Esophagus squamous epithelium (tissue), 5 donors: ENCODE measurements around the gene RBP3. TPM values are rescaled to one million over a fixed set of nuclear protein-coding genes. Genes with fewer than 3 reads are reported as not detected.

ENCODE experiments used
- DNase-seq: peaks from one replicate; lab custom pipeline; 2025; lab: John Stamatoyannopoulos, UW
- H3K27ac ChIP-seq, 4 donors: fragments of 200-600 bp; sonication (generic); one replicate each; pipeline ENCODE4 v1.5.1; 2016 to 2019; ENCODE audit warnings: mild to moderate bottlenecking in 1 of 4
- H3K27me3 ChIP-seq, 4 donors: fragments of 200-600 bp; sonication (generic); 1 replicate in 3 of 4; 2 replicates in 1 of 4; pipeline versions ENCODE4 v1.5.1 to v1.6.0; 2017 to 2021; ENCODE audit warnings: antibody characterized with exemption in 1 of 4
- H3K36me3 ChIP-seq, 3 donors: fragments of 200-600 bp; sonication (generic); one replicate each; pipeline ENCODE4 v1.5.1; 2016 to 2019
- H3K4me1 ChIP-seq, 3 donors: fragments of 200-600 bp; sonication (generic); one replicate each; pipeline ENCODE4 v1.5.1; 2017 to 2019
- H3K4me3 ChIP-seq, 4 donors: fragments of 200-600 bp; sonication (generic); 1 replicate in 3 of 4; 2 replicates in 1 of 4; pipeline ENCODE4 v1.5.1; 2016 to 2019; ENCODE audit warnings: mild to moderate bottlenecking in 2 of 4, moderate library complexity in 1 of 4
- H3K9me3 ChIP-seq, 3 donors: fragments of 200-600 bp; sonication (generic); one replicate each; pipeline ENCODE4 v1.5.1; 2016 to 2019
- POLR2A ChIP-seq, 4 donors: fragments of 450-650 bp; IDR thresholded peaks; one replicate each; pipeline ENCODE4 v1.6.1; 2017; ENCODE audit warnings: antibody characterized with exemption in 4 of 4, mild to moderate bottlenecking in 4 of 4, moderate library complexity in 3 of 4
- WGBS, 2 donors: methylation state at CpG; one replicate each; pipeline ENCODE4 v1.1.5; 2018; 5-methylcytosine and 5-hydroxymethylcytosine counted together
- intact Hi-C: fragments of 100-400 bp; cut with DNase I; formaldehyde crosslinking; loops from one replicate; pipeline ENCODE4 v1.15.0; 2022
- total RNA-seq, 4 donors: library from RNA; depleted of rRNA; stranded (reverse); fragments of >200 nt; gene quantifications; one replicate each; pipeline ENCODE4 v1.1.0, GENCODE V29; 2016
- TF ChIP-seq, protein P1 (sequence below), 6 experiments: fragments of 450-650 bp in 4 of 6; fragments of 200-600 bp in 2 of 6; sonication (generic) in 2 of 6; IDR thresholded peaks; one replicate each; pipeline ENCODE4 v1.5.1; 2016 to 2019; ENCODE audit warnings: antibody characterized with exemption in 6 of 6, mild to moderate bottlenecking in 4 of 6, moderate library complexity in 4 of 6
- donor health status: DM: yes; HTN: yes; CAD: no.

The RBP3 gene
- total RNA-seq, 4 donors from 2014 or later = not detected

DNA sequence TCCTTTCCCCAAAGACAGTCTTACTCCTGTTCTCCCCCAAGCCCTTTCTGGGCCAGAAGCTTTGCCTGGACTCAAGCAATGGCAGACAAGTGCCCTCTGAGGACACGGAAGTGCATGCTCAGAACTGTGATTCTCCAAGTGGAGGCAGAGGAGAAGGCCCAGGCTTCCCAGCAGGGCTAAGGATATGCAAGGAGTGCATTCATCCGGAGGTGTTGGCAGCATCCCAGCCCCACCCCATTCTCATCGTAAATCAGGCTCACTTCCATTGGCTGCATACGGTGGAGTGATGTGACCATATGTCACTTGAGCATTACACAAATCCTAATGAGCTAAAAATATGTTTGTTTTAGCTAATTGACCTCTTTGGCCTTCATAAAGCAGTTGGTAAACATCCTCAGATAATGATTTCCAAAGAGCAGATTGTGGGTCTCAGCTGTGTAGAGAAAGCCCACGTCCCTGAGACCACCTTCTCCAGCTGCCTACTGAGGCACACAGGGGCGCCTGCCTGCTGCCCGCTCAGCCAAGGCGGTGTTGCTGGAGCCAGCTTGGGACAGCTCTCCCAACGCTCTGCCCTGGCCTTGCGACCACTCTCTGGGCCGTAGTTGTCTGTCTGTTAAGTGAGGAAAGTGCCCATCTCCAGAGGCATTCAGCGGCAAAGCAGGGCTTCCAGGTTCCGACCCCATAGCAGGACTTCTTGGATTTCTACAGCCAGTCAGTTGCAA lies 1.4 kb upstream of the RBP3 start:
- Histone ChIP-seq H3K4me1 (no peaks in the 10 kb centered on the region), H3K9me3 (no peaks in the 10 kb centered on the region), H3K36me3 (no peaks in the 10 kb centered on the region), H3K27me3 (no peaks in the 10 kb centered on the region), H3K27ac (no peak overlapping the region), H3K4me3 (no peak overlapping the region)
- intact Hi-C loops = no loop called here
- WGBS, 2 donors = 30 to 69% methylated on average over 3 to 12 of the region's 13 CpGs
- TF ChIP-seq POLR2A (IDR thresholded peaks at IDR 0.05) = no peak
- TF ChIP-seq, protein P1, sequence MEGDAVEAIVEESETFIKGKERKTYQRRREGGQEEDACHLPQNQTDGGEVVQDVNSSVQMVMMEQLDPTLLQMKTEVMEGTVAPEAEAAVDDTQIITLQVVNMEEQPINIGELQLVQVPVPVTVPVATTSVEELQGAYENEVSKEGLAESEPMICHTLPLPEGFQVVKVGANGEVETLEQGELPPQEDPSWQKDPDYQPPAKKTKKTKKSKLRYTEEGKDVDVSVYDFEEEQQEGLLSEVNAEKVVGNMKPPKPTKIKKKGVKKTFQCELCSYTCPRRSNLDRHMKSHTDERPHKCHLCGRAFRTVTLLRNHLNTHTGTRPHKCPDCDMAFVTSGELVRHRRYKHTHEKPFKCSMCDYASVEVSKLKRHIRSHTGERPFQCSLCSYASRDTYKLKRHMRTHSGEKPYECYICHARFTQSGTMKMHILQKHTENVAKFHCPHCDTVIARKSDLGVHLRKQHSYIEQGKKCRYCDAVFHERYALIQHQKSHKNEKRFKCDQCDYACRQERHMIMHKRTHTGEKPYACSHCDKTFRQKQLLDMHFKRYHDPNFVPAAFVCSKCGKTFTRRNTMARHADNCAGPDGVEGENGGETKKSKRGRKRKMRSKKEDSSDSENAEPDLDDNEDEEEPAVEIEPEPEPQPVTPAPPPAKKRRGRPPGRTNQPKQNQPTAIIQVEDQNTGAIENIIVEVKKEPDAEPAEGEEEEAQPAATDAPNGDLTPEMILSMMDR (IDR thresholded peaks at IDR 0.05) = no peak
- no peak for DNase-seq

- no peaks in the 10 kb centered on the region for H3K27me3 ChIP-seq
- WGBS, 2 donors = 66 to 72% methylated on average over 2 to 4 of the region's 4 CpGs
- intact Hi-C loops = no loop called here
- TF ChIP-seq, protein P1 (IDR thresholded peaks at IDR 0.05) = no peak
- TF ChIP-seq POLR2A (IDR thresholded peaks at IDR 0.05) = no peak
- no peak overlapping the region for H3K4me3 ChIP-seq
- no peaks in the 10 kb centered on the region for H3K9me3 ChIP-seq
- no peaks in the 10 kb centered on the region for H3K4me1 ChIP-seq
- no peak overlapping the region for H3K27ac ChIP-seq
- no peak for DNase-seq
- no peaks in the 10 kb centered on the region for H3K36me3 ChIP-seq
Measured at GRCh38 chr10:47347303-47347675, 874 bp upstream of the RBP3 start.

DNA sequence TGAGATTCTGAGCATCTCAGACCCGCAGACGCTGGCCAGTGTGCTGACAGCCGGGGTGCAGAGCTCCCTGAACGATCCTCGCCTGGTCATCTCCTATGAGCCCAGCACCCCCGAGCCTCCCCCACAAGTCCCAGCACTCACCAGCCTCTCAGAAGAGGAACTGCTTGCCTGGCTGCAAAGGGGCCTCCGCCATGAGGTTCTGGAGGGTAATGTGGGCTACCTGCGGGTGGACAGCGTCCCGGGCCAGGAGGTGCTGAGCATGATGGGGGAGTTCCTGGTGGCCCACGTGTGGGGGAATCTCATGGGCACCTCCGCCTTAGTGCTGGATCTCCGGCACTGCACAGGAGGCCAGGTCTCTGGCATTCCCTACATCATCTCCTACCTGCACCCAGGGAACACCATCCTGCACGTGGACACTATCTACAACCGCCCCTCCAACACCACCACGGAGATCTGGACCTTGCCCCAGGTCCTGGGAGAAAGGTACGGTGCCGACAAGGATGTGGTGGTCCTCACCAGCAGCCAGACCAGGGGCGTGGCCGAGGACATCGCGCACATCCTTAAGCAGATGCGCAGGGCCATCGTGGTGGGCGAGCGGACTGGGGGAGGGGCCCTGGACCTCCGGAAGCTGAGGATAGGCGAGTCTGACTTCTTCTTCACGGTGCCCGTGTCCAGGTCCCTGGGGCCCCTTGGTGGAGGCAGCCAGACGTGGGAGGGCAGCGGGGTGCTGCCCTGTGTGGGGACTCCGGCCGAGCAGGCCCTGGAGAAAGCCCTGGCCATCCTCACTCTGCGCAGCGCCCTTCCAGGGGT lies 703 bp downstream of the RBP3 start:
- H3K9me3 ChIP-seq = no peaks in the 10 kb centered on the region
- no peak overlapping the region for H3K4me3 ChIP-seq
- no peaks in the 10 kb centered on the region for H3K36me3 ChIP-seq
- no peaks in the 10 kb centered on the region for H3K4me1 ChIP-seq
- no CpG with 5 or more reads among the region's 36 CpGs for WGBS, 2 donors
- H3K27ac ChIP-seq = no peak overlapping the region
- no peak for TF ChIP-seq POLR2A (IDR thresholded peaks at IDR 0.05)
- TF ChIP-seq, protein P1 (IDR thresholded peaks at IDR 0.05) = no peak
- no peak for DNase-seq
- H3K27me3 ChIP-seq = no peaks in the 10 kb centered on the region
- intact Hi-C loops = no loop called here

- 80 to 96% methylated on average over 3 to 15 of the region's 22 CpGs for WGBS, 2 donors
Measured at GRCh38 chr10:47349516-47349915, 1.4 kb downstream of the RBP3 start.

More at GRCh38 chr10:47349516-47349915, 1.4 kb downstream of the RBP3 start:
- Histone ChIP-seq H3K9me3 (no peaks in the 10 kb centered on the region), H3K36me3 (no peaks in the 10 kb centered on the region), H3K27ac (no peak overlapping the region), H3K4me3 (no peak overlapping the region), H3K27me3 (no peaks in the 10 kb centered on the region), H3K4me1 (no peaks in the 10 kb centered on the region)
- DNase-seq = no peak
- intact Hi-C loops = no loop called here
- TF ChIP-seq, protein P1 (IDR thresholded peaks at IDR 0.05) = no peak
- no peak for TF ChIP-seq POLR2A (IDR thresholded peaks at IDR 0.05)
